Gastrocnemius medialis (tissue), 4 donors: ENCODE results near the gene SPTBN4. TPM values are rescaled to one million over a fixed set of nuclear protein-coding genes. Genes with fewer than 3 reads are reported as not detected.

Experiments
- ATAC-seq, 2 donors: fragments of 150-250 bp; one replicate each; pipeline ENCODE4 v1.9.1; 2016
- DNase-seq, 2 donors: peaks; one replicate each; pipeline ENCODE4 v3.0.0-alpha.2; 2019
- H3K27ac ChIP-seq, 4 donors: fragments of 200-600 bp; sonication (generic); 1 replicate in 1 of 4; 2 replicates in 3 of 4; pipeline ENCODE4 v1.5.1; 2016 to 2018; ENCODE audit warnings: mild to moderate bottlenecking in 2 of 4, moderate library complexity in 1 of 4
- H3K27me3 ChIP-seq, 3 donors: fragments of 200-600 bp; sonication (generic) in 2 of 3; 1 replicate in 1 of 3; 2 replicates in 2 of 3; pipeline versions ENCODE4 v1.5.1 to v1.6.0; 2016 to 2019; ENCODE audit warnings: mild to moderate bottlenecking in 1 of 3, moderate library complexity in 1 of 3
- H3K36me3 ChIP-seq, 2 donors: fragments of 200-600 bp; sonication (generic) in 1 of 2; one replicate each; pipeline ENCODE4 v1.5.1; 2017 to 2018
- H3K4me1 ChIP-seq, 2 donors: fragments of 200-600 bp; sonication (generic) in 1 of 2; one replicate each; pipeline ENCODE4 v1.5.1; 2016 to 2017; ENCODE audit warnings: mild to moderate bottlenecking in 2 of 2
- H3K4me3 ChIP-seq, 4 donors: fragments of 200-600 bp; sonication (generic) in 3 of 4; 1 replicate in 1 of 4; 2 replicates in 3 of 4; pipeline ENCODE4 v1.5.1; 2016 to 2019; ENCODE audit warnings: mild to moderate bottlenecking in 2 of 4
- H3K9me3 ChIP-seq, 3 donors: fragments of 200-600 bp; sonication (generic) in 2 of 3; 1 replicate in 1 of 3; 2 replicates in 2 of 3; pipeline ENCODE4 v1.5.1; 2016 to 2019
- POLR2A ChIP-seq, 2 donors: fragments of 450-650 bp; IDR thresholded peaks; one replicate each; pipeline ENCODE4 v1.6.1; 2017; ENCODE audit warnings: antibody characterized with exemption in 2 of 2, mild to moderate bottlenecking in 2 of 2, moderate library complexity in 2 of 2
- in situ Hi-C, 4 donors: fragments of 200-750 bp; cut with MboI; loops; one replicate each; pipeline versions ENCODE4 v1.15.0 to v1.8.0; 2017; ENCODE audit warnings: low sequenced_read_pairs in 4 of 4
- intact Hi-C: fragments of 100-400 bp; cut with DNase I; formaldehyde crosslinking; loops from one replicate; pipeline ENCODE4 v1.15.1; 2023; ENCODE audit warnings: low total_unique reads
- total RNA-seq, 4 donors: library from RNA; depleted of rRNA; stranded (reverse); fragments of >200 nt; gene quantifications; one replicate each; pipeline versions ENCODE4 v1.1.0 to v1.2.3, GENCODE V29; 2016
- TF ChIP-seq, protein P1 (sequence below), 5 experiments: fragments of 450-650 bp in 3 of 5; fragments of 200-600 bp in 2 of 5; sonication (generic) in 2 of 5; IDR thresholded peaks in 4 of 5; conservative IDR thresholded peaks in 1 of 5; 1 replicate in 4 of 5; 2 replicates in 1 of 5; pipeline ENCODE4 v1.5.1; 2016 to 2019; ENCODE audit warnings: antibody characterized with exemption in 5 of 5, mild to moderate bottlenecking in 3 of 5, moderate library complexity in 3 of 5

The SPTBN4 gene
- total RNA-seq, 4 donors from 2014 or later = 0.86 to 5.9 (median 2.4) TPM

GRCh38 chr19:40604647-40605215 lies 137.9 kb downstream of the SPTBN4 start:
- peak overlapping the region; percentile 60 to 84 (median 80) for H3K27ac ChIP-seq
- intact Hi-C loops (loop anchor here (2.0 to 5.0 kb wide), 3 partner anchors 30 to 317 kb away; partner anchors contain the start of genes AKT2, BLVRB and SPTBN4), in situ Hi-C loops (no loop called here)
- H3K36me3 ChIP-seq = no peaks in the 10 kb centered on the region
- H3K4me1 ChIP-seq = peaks cover 31 to 35% of the 10 kb centered on the region in 2 donors
- peaks cover 13 to 23% (median 19%) of the 10 kb centered on the region in 3 donors for H3K27me3 ChIP-seq
- DNase-seq = no peak
- ATAC-seq = no peak
- no peaks in the 10 kb centered on the region for H3K9me3 ChIP-seq
- peak overlapping the region; percentile 37 to 80 (median 57) for H3K4me3 ChIP-seq
- TF ChIP-seq, protein P1, sequence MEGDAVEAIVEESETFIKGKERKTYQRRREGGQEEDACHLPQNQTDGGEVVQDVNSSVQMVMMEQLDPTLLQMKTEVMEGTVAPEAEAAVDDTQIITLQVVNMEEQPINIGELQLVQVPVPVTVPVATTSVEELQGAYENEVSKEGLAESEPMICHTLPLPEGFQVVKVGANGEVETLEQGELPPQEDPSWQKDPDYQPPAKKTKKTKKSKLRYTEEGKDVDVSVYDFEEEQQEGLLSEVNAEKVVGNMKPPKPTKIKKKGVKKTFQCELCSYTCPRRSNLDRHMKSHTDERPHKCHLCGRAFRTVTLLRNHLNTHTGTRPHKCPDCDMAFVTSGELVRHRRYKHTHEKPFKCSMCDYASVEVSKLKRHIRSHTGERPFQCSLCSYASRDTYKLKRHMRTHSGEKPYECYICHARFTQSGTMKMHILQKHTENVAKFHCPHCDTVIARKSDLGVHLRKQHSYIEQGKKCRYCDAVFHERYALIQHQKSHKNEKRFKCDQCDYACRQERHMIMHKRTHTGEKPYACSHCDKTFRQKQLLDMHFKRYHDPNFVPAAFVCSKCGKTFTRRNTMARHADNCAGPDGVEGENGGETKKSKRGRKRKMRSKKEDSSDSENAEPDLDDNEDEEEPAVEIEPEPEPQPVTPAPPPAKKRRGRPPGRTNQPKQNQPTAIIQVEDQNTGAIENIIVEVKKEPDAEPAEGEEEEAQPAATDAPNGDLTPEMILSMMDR (IDR thresholded peaks at IDR 0.05 in 4 of 5, conservative IDR thresholded peaks at IDR 0.05 in 1 of 5) = no peak
- no peak for TF ChIP-seq POLR2A (IDR thresholded peaks at IDR 0.05)

GRCh38 chr19:40605216-40605971 lies 138.6 kb downstream of the SPTBN4 start:
- DNase-seq = peak; percentile 63 to 73
- TF ChIP-seq POLR2A (IDR thresholded peaks at IDR 0.05) = peak; percentile 13 to 44
- TF ChIP-seq, protein P1 (IDR thresholded peaks at IDR 0.05 in 4 of 5, conservative IDR thresholded peaks at IDR 0.05 in 1 of 5) = peak in 3 of 5 experiments; percentile 15 to 34 (median 34)
- Histone ChIP-seq H3K36me3 (no peaks in the 10 kb centered on the region), H3K9me3 (no peaks in the 10 kb centered on the region), H3K27me3 (peaks cover 12 to 17% (median 13%) of the 10 kb centered on the region in 3 donors), H3K4me3 (peak overlapping the region; percentile 37 to 80 (median 57)), H3K4me1 (peaks cover 33% of the 10 kb centered on the region in 2 donors), H3K27ac (peak overlapping the region; percentile 60 to 84 (median 80))
- ATAC-seq = peak; percentile 27 to 48
- intact Hi-C loops (loop anchor here (2.0 to 5.0 kb wide), 2 partner anchors 29 to 138 kb away; partner anchors contain the start of genes BLVRB and SPTBN4), in situ Hi-C loops (no loop called here)

DNA sequence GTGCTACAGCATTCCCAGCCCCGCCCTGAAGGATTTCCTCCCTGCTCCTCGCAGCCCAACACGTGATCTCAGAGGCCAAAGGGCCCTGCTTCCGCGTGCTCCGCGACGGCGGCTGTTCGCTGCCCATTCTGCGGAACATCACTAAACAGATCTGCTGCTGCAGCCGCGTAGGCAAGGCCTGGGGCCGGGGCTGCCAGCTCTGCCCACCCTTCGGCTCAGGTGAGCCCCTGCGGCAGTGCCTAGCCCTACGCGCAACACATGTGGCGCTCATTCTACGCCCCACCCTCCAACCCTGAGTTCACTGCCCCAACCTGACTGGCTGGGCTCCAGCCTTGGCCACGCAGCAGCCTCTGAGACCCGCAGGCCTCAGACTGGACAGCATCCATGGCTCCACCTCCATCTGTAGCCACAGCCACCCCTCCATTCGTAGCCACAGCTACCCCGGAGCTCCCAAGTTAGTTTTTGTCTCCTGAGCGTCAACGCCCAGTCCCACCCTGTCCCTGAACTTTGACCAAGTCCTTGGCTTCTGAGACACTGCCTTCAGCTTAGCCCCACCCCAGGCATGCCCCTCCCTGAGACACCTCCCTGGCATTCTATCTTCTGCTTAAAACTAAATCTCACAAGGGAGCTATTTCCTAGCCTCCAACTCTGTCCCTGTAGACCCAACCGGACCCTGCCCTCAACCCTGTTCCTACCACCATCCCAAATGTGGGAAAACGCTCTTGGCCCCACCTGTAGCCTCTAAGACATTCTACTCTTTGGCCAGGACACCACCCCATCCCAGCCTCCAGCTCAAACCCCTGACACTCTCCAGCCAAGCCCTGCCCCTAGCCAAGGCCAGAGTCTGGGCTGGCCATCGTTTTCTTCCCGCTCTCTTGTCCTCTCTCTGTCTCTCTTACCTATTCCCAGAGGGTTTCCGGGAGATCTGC lies 140.8 kb downstream of the SPTBN4 start:
- Histone ChIP-seq H3K27me3 (peaks cover 0 to 1% (median under 1%) of the 10 kb centered on the region in 3 donors), H3K9me3 (no peaks in the 10 kb centered on the region), H3K27ac (peak overlapping the region in 1 of 4 donors; percentile 9), H3K36me3 (no peaks in the 10 kb centered on the region), H3K4me1 (peaks cover 19 to 30% of the 10 kb centered on the region in 2 donors), H3K4me3 (no peak overlapping the region)
- intact Hi-C loops = loop anchor here (5.0 kb wide), 1 partner anchor 140 kb away; the partner anchor contains the start of genes BLVRB and SPTBN4
- DNase-seq (no peak), ATAC-seq (no peak)
- no peak for TF ChIP-seq POLR2A (IDR thresholded peaks at IDR 0.05)
- TF ChIP-seq, protein P1 (IDR thresholded peaks at IDR 0.05 in 4 of 5, conservative IDR thresholded peaks at IDR 0.05 in 1 of 5) = no peak
- in situ Hi-C loops = no loop called here

GRCh38 chr19:40608240-40608621 lies 141.4 kb downstream of the SPTBN4 start:
- no peak for DNase-seq
- Histone ChIP-seq H3K36me3 (no peaks in the 10 kb centered on the region), H3K4me1 (peaks cover 17 to 24% of the 10 kb centered on the region in 2 donors), H3K9me3 (no peaks in the 10 kb centered on the region), H3K27ac (no peak overlapping the region), H3K27me3 (no peaks in the 10 kb centered on the region), H3K4me3 (no peak overlapping the region)
- intact Hi-C loops (loop anchor here (5.0 kb wide), 1 partner anchor 141 kb away; the partner anchor contains the start of genes BLVRB and SPTBN4), in situ Hi-C loops (no loop called here)
- TF ChIP-seq POLR2A (IDR thresholded peaks at IDR 0.05) = no peak
- TF ChIP-seq, protein P1 (IDR thresholded peaks at IDR 0.05 in 4 of 5, conservative IDR thresholded peaks at IDR 0.05 in 1 of 5) = no peak
- ATAC-seq = no peak
